NCI-H1694 treated with DMSO at 0.1 percent for 48 hours (cell line): ENCODE results near the gene SERINC1.
"Not testable (repeated sequence)": the region's sequence is repeated elsewhere in the genome, so short reads cannot be mapped to it uniquely, and the experiment has no call there.

ENCODE experiments used
- DNase-seq: peaks from one replicate; lab custom pipeline; 2025; lab: John Stamatoyannopoulos, UW

Gene SERINC1

DNA sequence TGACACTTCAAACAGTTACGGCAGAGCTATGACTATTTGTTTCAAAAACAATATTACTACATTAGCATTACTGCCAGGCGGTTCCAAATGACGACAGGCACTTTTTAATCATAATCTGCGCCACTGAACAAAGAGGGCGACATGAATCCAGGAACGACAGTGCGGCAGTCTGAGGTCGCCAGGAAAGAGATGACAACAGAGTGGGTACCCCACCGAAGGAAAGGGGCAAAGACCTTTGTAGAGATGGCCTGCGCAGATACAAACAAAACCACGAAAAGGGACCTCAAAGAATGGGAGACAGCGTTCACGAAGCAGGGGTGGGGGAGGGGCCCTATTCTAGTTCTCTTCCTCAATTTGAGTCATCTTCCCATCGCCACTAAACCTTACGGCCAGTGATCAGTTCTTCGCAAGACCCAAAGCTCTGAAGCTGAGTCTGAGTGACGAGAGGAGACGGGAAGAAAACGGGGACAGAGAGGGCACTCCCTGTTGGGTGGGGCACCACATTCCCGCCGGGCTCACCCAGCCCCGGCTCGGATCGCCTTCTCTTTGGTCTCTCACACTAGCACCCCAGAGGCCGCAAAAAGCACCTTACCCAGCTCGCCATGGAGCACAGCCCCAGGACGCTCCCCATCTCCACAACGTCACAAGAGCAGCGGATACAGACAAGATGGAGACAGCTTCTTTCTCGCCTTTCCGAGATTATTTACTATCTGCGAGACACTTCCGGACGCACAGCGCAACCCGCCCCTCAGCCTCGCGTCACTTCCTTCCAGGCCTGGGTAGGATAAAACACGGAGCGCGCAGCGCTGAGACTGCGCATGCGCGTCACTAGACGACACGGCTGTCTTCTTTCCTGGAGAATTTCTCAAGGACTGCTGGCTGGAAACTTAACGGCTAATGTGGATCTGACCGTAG is at the start of gene SERINC1:
Gene SERINC1, minus strand, starts transcription at position 701 of the 915 bp plus-strand sequence. Its CDS starts 70 bp downstream, at position 631.
- peak; percentile 82 for DNase-seq

DNA sequence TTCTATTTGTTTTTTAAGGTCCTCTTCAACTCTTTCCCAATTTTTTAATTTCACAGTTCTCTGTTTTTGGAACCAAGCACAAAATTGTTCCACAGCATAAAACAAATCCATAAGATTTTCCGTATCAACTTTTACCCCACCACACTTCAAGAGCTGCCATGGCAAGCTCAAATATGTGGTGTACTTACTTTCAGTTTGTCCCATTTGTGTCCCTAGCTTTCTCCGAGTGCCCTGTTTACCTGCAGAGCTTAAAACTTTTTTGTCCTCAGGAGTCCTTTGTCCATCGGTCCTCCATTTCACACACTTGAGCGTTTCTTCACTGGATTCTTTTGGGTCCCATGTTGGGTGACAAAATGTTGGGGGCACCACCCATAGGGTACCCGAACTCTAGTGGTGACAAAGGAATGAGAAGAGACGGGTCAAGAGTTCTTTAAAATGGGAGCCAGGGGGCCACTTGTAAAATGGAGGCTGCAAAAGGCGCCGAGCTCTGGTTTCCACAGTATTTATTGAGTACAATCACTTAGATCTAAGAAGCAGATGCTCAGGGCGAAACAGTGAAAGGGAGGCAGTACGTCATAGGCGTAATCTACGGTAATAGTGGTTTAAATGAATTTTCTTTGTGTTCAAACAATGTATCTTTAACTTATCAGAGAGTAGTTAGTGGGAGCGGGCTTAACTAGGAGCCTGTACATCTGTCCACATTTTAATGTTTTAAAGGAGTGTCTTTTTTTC is 39.8 kb upstream of the SERINC1 start:
- no peak for DNase-seq

DNA sequence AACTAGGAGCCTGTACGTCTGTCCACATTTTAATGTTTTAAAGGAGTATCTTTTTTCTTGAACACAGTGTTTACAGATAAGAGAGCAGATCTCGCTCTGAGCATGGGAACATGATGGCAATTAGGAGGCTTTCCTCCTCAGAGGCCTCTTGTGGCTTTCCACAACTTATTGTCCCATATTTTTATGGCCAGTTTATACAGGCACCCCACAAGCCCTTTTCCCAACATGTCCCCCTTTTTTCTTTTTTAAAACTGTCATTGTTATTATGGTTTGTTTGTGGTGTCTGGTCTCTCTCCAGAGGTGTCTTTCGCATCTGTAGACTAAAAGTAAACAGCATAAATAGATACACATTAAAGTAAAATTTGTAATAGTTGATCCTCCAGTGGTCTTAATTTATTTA is 33.6 kb upstream of the SERINC1 start:
- DNase-seq: not testable (repeated sequence)

DNA sequence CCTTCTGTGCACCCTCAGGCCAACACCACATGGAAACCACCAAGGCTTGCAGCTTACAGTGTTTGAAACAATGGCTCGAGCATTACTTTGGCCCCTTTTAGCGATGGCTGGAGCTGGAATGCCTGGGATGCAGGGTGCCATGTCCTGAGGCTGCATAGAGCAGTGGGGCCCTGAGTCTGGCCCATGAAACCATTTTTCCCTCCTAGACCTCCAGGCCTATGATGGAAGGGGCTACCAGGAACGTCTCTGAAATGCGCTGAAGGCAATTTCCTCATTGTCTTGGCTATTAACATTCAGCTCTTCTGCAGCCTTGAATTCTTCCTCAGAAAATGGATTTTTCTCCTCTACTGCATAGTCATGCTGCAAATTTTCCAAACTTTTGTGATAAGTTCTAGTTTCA is 29.9 kb upstream of the SERINC1 start:
- no peak for DNase-seq

DNA sequence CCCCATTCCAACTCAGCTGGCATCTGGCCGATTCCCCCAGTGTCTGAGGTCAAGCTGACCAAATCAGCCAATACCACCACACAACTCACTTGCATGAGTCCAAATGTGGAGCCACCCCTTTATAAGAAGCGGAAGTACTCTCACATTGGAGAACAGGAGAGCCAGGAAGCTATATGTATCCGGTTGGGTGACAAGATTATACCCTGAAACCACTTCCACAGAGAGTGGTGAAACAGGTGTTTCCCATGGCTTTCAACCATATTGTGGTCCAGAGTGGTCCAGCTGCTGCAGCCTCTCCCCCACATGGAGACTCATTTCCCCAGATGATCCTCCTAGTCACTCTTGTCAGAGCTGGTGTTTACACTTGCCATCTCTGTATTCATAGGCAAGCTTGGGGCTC is 24.0 kb upstream of the SERINC1 start:
- no peak for DNase-seq

DNA sequence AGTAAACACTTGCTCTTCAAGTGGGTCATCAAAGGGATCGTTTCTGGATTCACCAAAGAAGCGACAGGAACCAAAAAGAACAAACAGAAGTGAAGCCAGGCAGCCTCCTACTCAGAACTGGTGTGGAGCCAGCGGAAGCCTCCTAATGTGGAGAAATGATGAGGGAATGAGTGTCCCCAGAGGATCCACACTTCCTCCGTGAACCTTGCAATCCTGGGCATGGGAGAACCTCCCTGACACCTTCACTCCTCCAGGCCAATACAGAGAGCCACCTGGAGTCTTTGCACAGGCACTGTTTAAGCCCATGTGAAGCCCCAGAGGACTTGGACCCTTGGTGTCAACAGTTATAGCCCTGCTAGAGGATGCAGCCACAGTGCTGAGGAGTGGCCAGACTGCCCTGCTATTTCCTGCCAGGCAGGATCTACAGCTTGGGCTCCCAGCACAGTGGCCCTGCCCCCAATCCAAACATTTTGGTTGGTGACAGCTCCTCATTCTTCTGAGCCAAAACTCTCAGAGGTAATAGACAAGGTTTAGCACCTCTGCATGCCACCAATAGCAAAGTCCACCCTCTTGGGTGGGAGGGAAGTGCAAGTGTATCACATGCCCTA is 23.2 kb upstream of the SERINC1 start:
- no peak for DNase-seq

DNA sequence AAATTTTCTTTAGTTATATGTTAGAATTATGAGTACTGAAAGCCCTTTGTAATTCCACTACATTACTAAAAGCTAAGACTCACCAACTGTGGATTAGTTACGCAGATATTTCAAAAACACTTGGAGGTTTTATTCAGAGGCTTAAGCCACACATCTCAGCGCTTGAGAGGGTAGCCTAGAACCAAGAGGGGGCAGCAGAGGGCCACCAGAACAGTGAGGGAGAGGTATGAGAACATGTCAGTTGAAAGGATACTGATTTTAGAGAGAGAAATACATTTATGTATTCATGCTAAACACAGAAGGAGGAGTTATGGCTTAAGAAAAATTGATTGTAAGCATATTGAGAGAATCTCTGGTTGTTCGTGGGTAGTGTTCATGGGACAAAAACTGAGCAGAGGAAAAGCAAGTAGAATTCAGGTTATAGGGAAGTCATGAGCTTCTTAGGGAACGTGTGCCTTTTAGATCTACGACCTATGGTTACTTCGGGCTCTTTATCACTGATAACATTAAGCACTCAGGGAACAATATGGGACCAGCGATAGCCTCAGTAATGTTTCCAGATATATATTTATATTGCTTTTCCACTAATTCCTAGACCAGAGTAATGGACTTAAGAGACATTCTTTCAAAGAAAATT is 20.4 kb upstream of the SERINC1 start:
- peak; percentile 57 for DNase-seq

DNA sequence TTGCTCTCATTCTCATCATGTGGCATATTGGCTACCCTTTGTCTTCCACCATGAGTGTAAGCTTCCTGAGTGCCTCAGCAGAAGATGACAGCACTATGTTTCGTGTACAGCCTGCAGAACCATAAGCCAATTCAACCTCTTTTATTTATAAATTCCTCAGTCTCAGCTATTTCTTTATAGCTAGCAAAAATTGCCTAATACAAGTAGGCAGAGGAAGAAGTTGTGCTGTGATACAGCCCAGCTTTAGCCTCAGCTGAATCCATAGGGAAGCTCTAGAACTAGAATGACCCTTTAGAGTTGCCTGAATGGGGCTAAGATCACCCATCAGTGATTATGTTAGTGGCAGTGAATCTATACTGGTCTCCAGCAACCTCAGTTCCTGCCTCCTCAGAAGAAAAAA is 19.0 kb upstream of the SERINC1 start:
- DNase-seq: no peak

DNA sequence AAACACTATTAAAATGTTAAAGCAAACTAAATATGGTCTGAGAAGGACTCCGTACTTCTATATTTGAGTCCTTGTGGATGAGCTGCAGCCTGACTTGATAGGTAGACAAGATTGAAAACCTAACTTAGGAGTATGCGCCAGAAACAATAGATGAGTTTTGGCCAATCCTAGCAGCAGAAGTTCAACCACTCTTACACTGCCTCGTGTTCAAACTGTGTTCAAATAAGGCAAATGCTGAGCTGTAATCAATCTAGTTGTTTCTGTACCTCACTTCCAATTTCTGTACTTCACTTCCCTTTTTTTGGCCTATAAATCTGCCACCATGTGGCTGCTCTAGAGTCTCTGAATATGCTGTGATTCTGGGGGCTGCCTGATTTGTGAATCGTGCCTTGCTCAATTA is 13.2 kb upstream of the SERINC1 start:
- no peak for DNase-seq

DNA sequence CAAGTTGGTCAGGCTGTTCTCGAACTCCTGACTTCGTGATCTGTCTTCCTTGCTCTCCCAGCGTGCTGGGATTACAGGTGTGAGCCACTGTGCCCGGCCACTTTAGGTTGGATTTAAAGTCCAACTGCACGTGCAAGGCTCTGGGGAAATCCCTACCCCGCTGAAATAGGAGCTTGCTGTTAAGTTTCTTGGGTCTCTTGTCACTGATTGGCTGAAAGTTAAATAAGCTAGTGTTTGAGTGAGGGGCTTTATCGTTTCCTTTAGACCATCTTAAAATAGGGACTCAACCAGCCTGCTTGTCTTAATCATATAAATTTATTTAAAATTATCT is 11.1 kb upstream of the SERINC1 start:
- no peak for DNase-seq

DNA sequence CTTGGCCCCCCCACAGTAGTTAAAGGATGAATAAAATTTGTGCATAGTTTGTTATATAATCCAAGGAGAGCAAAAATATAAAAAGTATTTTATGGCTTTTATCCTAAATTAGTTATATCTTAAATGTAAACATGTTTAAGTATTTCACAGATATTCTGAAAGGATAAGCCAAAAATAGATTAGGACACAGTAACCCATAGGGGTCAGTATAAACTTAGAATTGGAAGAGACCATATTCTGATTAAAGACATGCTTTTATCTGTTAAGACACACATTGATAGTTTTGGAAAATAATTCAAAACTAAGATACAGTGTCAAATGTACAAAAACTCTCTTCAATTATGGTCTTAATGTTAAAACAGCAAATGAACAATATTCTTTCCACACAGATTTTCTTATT is 4.5 kb upstream of the SERINC1 start:
- DNase-seq: peak; percentile 5

DNA sequence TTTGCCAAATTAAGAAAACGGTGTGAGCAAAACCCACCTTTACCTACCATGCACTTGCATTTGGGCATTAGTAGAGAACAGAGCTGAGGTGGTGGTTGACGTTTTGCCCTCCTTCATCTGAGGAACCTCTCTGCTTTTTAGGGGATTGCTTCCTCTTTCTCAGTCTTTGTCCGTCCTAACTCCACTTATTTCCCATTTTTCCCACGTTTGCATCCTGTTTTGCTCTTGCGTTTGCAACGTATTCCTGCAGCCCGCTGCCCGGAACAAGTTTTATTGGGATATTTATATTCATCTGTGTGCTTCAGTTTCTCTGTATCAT is 374 bp upstream of the SERINC1 start:
- no peak for DNase-seq

DNA sequence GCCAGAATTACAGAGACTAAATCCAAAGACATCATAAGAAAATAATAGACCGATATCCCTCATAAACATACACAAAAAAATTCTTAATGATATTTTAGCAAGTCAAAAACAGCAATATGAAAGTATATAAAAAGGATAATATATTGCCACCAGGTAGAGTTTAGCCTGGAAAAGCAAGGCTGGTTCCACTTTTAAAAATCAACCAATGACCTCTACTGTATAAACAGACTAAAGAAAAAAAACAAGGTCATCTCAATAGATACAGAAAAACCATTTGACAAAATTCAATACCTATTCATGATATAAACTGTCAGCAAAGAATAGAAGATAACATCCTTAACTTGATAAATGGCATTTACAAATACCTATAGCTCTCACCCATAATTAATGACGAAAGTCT is 9.7 kb downstream of the SERINC1 start:
- DNase-seq: no peak

DNA sequence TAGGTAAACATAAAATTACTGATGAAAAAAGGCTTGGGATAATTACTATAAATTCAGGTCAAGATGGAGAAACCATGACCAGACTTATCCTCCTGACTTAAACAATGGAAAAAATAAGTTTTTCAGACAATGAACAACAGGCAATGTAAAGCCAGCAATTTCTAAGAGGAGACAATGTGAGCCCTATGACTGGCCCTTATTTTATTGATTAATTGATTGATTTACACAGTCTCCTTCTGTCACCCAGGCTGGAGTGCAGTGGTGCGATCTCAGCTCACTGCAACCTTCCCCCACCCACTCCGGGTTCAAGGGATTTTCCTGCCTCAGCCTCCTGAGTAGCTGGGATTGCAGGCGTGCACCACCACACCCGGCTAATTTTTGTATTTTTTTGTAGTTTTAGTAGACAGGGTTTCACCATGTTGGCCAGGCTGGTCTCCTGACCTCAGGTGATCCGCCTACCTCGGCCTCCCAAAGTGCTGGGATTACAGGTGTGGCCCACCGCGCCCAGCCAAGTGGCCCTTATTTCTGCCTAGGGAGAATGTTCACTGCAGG is 11.7 kb downstream of the SERINC1 start:
- not testable (repeated sequence) for DNase-seq

DNA sequence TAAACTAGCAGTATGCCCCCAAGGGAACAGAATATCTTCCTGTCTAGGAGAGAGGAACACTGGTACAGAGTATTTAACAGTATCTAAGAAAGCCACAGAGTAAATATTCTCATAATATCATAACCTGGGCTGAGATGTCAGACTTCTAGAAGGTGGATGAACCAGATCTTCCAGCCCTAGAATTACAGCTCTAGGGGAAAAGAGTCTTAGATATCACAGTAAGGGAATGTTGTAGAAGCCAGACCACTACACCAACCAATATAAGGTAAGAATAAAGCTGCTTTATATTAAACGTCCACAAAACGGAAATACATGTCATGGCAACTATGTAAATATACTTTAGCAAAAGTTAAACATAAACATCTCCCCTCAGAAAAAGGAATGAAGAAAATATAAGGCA is 12.4 kb downstream of the SERINC1 start:
- no peak for DNase-seq

DNA sequence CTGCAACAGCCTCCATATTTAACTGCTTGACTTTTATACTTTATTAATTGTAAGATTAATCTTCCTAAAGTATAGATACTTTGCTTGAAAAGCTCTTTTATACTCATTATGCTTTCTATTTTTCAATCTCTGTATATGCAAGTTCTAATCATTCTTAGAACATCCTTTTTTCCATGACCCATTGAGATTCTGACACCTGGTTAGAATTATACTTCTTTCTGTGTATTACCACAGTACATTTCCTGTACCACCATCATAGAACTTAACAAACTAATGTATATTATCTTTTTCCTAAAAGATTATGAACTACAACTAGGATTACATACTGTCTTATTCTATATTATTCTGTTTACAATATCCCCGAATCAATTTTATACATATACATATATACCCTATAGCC is 13.5 kb downstream of the SERINC1 start:
- DNase-seq: no peak

DNA sequence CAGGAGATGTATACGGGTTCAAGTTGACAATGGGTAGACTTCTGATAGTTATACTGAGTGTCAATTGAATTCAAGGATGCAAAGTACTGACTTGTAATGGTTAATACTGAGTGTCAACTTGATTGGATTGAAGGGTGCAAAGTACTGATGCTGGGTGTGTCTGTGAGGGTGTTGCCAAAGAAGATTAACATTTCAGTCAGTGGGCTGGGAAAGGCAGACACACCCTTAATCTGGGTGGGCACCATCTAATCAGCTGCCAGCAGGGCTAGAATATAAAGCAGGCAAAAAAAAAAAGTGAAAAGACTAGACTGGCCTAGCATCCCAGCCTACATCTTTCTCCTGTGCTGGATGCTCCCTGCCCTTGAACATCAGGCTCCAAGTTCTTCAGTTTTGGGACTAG is 16.5 kb downstream of the SERINC1 start:
- not testable (repeated sequence) for DNase-seq

DNA sequence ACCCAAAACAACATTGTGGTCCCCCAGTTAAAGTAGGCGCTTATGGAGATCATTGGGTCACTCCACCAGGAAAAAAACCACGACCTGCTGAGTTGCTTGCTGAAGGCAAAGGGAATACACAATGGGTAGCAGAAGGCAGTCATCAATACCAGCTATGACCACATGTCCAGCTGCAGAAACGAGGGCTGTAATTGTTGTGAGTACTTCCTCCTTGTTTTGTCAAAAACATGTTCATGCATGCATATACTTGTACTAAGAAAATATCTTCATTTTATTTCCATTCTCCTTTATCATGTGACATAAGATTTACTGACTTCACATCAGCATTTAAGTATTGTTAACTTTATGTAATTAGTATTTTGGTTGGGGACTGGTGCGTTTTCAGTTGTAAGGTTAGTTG is 16.9 kb downstream of the SERINC1 start:
- no peak for DNase-seq

DNA sequence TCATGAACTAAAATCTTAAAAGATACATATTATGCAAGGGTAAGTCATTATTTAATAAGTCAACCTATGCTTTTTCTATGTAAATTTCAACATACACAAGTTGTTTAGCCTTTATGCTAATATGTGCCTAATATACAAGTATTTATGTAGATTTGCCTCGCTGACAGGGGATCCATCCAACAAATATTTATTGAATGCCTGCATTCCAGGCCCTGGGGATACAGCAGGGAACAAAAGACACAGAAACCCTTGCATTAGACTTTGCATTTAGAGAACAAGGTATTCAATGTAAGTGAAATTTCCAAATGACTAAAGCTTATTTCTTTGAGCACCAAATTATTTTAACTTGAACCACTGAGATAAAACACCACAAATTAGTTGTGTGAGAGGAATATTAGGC is 19.1 kb downstream of the SERINC1 start:
- DNase-seq: no peak

DNA sequence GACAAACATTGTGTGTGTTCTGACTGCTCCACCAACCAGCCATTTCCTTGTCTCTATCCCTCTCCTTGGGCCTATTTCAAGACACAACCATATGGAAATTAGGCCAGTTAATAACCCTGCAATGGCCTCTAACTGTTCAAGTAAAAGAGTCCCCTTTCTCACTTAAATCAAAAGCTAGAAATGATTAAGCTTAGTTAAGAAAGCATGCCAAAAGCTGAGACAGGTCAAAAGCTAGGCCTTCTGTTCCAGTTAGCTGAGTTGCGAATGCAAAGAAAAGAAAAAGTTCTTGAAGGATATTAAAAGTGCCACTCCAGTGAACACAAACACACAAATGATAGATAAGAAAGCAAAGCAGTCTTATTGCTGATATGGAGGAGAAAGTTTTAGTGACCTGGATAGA is 22.5 kb downstream of the SERINC1 start:
- no peak for DNase-seq

DNA sequence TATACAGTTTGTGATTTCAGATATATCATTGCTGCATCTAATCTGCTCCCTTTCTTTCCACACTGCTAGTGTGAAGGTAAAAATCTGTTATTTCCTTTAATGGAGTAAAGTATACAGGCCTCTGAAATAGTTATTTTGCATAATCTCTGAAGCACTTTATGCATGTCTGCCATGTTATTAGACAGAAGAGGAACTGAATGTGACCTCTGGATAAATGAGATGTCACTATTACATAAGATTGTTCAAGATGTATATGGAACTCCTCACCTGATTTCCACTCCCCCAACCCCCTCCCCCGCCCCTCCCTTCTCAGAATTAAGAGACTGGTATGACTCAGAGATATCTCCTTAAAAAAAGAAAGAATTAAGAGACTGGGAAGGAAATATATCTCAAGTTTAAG is 26.3 kb downstream of the SERINC1 start:
- no peak for DNase-seq

DNA sequence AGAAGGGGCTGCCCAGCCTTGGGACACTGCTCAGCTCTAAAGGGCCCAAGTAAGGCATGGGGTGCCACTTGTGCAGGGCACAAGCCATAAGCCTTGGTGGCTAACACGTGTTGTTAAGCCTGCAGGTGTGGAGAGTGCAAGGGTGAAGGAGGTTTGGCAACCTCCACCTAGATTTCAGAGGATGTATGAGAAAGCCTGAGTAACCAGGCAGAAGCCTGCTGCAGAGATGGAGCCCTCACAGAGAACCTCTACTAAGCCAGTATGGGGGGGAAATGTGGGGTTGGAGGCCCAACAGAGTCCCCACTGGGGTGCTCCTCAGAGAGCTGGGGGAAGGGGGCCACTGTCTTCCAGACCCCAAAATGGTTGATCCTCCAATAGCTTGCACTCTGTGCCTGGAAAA is 32.6 kb downstream of the SERINC1 start:
- DNase-seq: no peak
